ENCODE measurements around the gene KIF14.

KIF14 gene

GRCh38 chr1:200620273-200621131 is at the start of gene KIF14:
TSS of gene KIF14 (minus strand) at chr1:200620751. CDS start at chr1:200618723, 2,028 bp downstream.
- peak; percentile 79 to 92 for DNase-seq

GRCh38 chr1:200669314-200670241 is 49.0 kb upstream of the KIF14 start, which contains the start of gene DDX59:
TSS of gene DDX59 (minus strand) at chr1:200669907. CDS start at chr1:200666740, 3,167 bp downstream.
- DNase-seq = peak; percentile 92 to 95

- peak in 1 of 2 experiments; percentile 15 for DNase-seq
Measured at GRCh38 chr1:200668514-200669313, 48.2 kb upstream of the KIF14 start.

- DNase-seq = no peak
Measured at GRCh38 chr1:200666309-200666708, 45.8 kb upstream of the KIF14 start.

GRCh38 chr1:200665861-200666260 is 45.3 kb upstream of the KIF14 start:
- no peak for DNase-seq

- no peak for DNase-seq
Measured at GRCh38 chr1:200660719-200661118, 40.2 kb upstream of the KIF14 start.

- no peak for DNase-seq
Measured at GRCh38 chr1:200659269-200659668, 38.7 kb upstream of the KIF14 start.

GRCh38 chr1:200658037-200658818 is 37.7 kb upstream of the KIF14 start:
- DNase-seq = no peak

GRCh38 chr1:200654660-200655059 is 34.1 kb upstream of the KIF14 start:
- no peak for DNase-seq

- no peak for DNase-seq
Measured at GRCh38 chr1:200653022-200653462, 32.5 kb upstream of the KIF14 start.

GRCh38 chr1:200652378-200652777 is 31.8 kb upstream of the KIF14 start:
- no peak for DNase-seq

GRCh38 chr1:200646515-200646914 is 26.0 kb upstream of the KIF14 start:
- DNase-seq = no peak

GRCh38 chr1:200644021-200644420 is 23.5 kb upstream of the KIF14 start:
- DNase-seq = no peak

GRCh38 chr1:200642481-200642880 is 21.9 kb upstream of the KIF14 start:
- no peak for DNase-seq

- no peak for DNase-seq
Measured at GRCh38 chr1:200640963-200641401, 20.4 kb upstream of the KIF14 start.

- DNase-seq = no peak
Measured at GRCh38 chr1:200640373-200640962, 19.9 kb upstream of the KIF14 start.

- DNase-seq = no peak
Measured at GRCh38 chr1:200638073-200638472, 17.5 kb upstream of the KIF14 start.

- DNase-seq = no peak
Measured at GRCh38 chr1:200636681-200637080, 16.1 kb upstream of the KIF14 start.

- no peak for DNase-seq
Measured at GRCh38 chr1:200634261-200635122, 13.9 kb upstream of the KIF14 start.

- DNase-seq = no peak
Measured at GRCh38 chr1:200631375-200631774, 10.8 kb upstream of the KIF14 start.
